ENCODE results near the gene SAP30L.

Gene SAP30L

DNA sequence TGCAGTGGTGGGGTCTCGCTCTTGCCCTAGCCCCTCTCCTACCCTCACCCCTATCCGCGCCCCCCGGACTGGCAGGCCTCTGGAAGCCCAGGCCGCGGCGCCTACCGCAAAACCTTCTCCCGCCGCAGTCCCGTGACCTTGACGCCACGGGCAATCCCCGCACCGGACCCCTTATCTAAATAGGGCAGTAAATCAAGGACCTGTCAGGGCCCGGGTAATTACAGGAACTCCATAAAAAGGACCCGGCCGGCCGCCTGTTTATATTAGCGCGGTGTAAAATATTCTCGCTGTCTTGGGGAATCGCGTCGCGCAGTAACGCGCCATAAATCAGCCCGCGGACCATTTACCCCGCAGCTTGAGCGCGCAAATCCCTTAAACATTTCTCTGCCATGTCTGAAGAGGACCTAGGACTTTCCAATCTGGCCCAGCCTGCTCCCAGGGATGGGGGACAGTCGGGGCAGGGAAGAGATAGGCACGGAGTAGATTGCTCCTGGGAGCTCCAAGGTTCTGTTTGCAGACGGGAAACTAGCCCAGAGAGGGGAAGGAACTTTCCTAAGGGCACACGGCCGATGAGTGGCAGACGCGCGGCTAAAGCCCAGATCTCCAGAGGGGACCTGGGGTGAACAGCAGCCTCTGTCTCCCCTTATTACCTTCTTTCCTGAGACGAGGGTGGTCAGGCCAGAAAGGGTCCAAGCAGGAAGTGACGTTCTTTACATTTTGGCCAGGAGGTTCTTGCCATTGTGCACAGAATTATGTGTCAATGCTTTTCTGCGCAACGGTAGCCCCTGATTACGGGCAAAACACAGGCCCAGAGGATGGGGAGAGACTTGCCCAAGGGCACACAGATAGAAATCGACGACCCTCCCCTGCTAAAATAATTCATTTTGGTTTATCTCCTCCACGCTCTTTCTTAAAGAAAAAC is 37.0 kb downstream of the SAP30L start:
- no peak for DNase-seq

DNA sequence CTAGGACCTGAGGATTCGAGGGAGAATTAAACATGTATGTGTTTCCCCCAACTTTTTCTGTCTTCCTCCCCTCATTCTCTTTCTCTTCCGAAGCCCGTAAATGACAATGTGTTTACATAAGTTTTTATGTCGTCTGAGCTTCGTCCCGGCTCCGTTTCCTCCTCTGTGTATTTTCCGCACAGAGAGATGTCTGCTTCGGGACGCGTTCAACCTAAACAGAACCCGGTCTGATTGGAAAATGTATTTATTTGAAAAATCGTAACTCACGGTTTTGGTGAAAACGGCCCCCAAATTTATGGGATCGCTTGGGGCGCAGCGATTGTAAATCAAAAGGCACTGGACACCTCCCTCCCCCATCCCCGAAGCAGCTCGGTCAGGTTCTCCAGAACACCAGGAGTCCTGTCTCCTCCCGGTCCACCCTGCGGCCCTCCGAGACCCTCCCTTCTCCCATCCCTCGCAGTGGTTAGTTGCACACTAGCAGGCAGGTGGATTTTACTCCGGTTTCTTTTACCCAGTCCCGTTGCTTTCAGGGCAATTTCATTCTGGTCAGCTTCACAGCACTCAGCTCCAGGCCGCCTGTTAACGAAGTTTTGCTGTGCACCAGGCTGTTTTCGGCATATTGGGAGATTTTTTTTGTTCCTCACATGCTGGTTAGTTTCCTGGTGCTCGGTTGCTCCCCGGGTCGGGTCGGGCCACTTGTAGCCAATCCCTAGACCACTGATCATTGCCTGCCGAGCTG is 38.0 kb downstream of the SAP30L start:
- DNase-seq = no peak

DNA sequence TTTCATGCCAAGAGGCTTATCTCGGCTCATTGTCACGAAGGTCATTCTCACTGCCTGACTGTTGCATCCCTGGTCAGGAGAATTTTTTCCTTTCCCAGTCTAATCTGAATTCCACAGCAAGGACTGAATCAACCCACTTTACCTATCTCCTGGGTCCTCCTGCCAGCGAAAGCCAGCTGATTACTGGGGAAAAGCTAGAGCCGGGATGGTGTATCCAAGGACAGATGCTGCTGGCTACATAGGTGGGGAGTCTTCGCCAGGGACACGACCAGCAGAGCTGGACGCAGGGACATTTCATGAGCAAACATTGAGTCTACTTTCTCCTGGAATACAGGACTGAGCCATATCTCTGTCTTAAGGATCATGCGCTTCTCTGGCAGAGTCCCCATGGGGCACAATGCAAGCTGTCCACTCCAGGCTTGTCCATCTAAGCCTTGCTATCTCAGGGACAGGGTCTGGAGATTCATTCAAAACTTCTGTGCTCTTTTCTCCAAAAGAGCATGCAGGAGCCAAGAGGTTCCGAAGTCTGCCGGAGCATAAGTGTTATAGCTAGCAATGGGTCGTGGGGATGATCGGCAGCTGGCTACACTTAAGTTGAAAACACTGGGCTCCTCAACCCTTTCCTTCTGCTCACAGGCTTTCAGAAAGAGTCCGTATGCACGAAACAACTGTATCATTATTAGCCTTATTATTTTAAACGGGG is 38.7 kb downstream of the SAP30L start:
- no peak for DNase-seq

DNA sequence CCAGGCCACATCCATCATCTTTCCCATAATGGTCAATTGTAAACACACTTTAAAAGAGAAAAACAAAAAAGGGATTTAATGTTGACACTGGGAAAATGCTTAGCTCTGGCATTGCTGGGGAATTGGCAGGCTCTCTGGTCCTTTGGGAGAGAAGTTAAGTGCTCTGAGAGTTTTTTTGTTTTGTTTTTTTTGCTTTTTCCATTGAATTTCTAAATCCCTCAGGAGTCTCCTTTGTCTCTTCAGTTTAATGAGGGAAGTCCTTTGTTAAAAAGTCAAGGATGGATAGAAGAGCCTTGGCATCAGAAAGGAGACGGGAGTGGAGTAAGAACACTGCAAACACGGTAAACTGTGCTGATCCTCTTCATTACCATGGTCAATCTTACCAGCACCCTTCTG is 39.3 kb downstream of the SAP30L start:
- no peak for DNase-seq

DNA sequence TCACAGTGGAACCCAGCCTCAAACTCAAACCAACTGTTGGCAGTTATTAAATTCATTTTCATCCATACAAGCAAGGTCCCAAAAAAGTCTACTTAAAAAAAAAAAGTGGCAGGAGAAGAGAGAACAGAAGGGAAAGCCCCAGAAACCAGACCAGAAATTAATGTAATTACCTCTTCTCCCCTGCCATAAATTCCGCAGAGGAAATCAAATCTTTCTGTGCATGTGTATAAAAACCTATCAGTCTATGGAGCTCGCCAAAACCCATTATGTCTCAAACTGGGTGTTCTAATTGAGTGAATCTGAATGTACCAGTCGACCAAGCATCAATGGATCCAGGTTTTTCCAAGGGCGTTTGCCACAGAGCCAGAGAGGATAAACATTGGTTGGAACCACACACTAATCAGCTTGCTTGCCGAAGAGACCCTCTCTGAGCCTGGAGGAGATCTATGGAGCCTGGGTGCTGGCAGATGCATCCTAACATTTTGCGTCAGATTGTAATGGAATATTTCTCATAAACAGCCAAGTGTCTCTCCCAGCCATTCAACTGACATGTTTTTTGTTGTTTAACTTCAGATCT is 40.1 kb downstream of the SAP30L start:
- DNase-seq = no peak

DNA sequence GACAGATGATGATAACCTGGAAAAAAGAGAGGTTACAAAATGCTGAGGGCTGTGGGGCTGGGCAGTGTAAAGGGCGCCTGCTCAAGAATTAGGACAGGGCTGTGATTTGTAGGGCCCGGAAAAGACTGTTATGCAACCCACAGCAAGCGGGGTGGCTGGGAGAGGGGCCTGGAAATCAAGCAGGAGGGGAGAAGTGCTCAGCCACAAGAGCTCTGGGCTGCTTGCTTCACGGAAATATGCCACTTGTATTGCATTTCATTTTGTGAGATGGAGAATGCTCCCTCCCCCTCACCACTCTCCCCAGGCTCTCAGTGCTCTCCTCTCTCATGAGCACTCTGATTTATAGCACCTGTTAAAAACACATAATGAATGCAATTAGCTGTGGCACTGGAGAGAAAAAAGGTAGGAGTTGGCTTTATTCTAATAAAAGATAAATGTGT is 40.6 kb downstream of the SAP30L start:
- no peak for DNase-seq

DNA sequence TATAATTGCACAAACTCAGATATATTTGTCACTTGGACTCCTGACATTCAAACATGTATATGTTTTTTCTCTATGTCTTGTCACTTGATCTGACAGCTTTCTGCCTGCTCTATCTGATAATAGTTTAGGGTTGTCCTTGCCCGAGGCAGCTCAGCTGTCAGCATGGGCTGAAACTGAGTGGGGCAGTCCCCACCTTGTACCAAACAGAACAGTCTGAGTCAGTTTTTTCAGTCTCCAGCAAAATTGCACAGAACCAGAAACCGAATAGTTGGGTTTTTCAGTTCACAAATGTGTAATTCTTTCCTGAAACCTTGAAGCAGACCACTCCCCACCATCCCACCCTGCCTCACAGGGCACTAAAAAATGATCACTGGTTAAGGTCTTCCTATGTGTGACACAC is 41.7 kb downstream of the SAP30L start:
- DNase-seq = peak; percentile 76

DNA sequence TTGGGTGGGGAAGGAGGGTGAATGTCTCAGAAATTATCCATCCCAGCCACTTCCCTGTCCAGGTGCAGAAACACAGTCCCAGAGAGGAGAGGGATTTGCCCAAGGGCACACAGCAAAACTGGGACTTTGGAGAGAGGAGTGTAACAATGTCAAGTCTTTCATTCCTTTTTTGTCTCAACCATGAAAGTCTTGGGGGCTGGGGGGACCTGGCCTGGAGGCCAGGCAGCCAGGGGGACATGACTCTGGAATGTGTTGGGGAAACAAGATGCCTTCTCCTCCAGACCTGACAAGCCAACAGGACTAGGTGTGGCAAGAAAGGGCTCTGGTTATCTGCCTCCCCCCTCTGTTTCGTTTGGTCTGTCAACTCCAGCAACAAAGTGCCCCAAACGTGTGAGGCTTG is 46.1 kb downstream of the SAP30L start:
- no peak for DNase-seq

DNA sequence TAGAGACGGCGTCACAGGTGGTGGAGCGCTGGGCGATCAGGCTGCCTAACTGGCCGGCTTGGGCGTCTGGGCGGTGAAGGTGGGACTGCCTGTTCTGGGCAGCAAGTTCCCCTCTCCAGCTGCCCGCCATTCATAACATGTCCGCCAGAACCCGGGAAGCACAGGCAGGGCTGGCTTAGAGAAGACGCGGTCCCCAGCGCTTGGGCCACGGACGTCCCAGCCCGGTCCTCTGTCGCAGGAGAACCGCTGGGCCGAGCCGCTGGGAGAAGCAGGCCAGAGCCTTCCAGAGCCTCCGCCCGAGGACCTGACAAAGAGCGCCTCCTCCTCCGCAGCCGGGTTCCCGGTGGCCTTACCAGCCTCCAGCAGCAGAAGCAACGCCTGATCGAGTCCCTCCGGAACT is 47.5 kb downstream of the SAP30L start:
- DNase-seq = no peak

DNA sequence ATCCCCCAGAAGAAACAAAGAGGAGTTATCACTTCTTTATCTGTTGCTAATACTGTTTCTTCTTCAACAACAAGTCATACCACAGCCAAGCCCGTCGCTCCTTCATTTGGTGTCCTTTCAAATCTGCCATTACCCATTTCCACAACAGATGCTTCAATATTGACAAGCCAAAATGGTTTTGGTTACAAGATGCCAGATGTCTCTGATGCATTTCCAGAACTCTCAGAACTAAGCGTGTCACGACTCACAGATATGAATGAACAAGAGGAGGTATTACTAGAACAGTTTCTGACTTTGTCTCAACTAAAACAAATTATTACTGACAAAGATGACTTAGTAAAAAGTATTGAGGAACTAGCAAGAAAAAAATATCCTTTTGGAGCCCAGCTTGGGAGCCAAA is 48.2 kb downstream of the SAP30L start:
- no peak for DNase-seq

DNA sequence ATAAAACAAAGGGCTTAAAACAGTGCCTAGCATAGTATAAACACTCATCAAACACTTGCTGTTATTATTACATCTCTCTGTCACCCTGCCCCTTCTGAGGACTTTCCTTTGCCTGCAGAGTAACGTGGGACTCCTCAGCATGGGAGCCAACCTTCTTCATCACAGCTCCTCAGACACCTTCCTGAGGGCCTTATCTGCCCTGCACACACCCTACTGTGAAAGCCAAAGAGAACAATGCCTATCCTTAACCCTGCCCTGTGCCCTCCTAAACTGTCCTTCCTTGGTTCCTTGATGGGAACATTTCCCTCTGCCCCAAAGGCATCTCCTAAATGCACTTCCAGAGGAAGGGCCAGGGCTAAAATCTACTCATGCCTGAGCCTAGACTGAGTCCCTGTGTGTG is 52.8 kb downstream of the SAP30L start:
- no peak for DNase-seq

DNA sequence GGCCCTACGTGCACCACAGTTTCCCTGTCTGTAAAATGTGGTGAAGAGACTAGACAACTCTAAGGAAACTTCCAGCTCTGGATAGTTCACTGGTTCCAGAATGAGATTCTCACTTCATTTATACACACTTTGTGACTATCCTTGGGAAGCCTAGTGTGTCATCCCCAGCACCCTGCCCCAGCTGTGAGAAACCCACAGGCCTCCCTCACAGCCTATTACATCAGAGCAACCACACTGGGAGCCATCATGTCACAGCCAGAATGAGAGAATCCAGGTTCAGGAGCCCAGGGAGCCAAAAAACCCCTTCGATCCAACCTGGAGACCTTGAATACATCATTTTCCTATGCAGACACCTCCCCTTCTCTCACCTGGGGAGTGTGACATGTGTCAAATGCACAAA is 53.2 kb downstream of the SAP30L start:
- DNase-seq = no peak

DNA sequence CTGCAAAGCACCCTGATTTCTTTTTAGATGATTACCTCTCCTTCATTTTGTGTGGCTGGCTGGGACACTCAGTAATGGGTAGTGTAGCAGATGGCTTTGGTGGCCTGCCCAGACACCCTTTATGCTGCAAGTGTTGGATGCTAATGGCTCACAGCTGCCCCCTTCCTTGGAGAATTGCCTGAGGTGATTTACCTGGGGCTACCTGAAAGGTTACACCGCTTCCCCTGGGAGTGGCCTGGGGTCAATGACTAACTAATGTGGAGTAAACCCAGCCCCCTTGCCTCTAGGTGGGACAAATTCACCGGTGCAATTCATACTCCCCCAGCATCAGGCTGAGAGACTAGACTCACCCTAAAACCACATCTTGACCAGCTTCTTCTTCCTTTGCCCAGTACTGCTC is 55.8 kb downstream of the SAP30L start:
- DNase-seq = no peak

DNA sequence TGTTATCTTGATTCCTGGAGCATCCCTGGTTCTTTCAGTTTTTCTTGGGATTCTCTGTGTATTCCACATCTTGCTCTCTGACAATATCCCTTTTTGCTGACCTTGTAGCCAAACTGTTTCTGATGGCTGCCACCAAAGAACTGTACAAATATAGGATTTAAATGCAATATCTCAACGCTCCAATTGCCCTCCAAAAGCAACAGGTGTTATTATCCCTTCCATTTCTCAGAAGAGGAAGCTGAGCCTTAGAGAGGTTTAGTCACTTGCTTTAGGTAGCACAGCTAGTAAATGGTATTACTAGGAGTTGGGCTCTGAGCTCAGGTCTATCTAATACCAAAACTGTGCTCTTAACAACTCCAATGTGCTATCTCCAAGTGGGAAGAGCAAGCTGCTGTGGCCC is 56.4 kb downstream of the SAP30L start:
- no peak for DNase-seq

DNA sequence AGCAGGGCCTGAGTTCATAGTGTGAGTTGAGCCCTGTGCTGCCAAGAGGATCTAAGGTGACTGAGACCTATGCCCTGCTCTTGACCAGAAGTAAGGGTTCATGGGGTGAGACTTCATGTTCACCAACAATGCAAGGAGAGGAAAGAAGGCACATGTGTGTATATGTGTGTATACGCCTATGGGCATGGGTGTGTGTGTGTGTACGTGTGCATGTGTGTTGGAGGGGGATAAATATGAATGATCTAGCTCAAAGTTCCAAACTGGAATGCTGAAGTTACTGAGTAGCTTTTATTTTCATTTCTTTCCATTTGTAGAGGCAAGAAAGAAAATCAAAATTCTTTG is 57.9 kb downstream of the SAP30L start:
- no peak for DNase-seq

DNA sequence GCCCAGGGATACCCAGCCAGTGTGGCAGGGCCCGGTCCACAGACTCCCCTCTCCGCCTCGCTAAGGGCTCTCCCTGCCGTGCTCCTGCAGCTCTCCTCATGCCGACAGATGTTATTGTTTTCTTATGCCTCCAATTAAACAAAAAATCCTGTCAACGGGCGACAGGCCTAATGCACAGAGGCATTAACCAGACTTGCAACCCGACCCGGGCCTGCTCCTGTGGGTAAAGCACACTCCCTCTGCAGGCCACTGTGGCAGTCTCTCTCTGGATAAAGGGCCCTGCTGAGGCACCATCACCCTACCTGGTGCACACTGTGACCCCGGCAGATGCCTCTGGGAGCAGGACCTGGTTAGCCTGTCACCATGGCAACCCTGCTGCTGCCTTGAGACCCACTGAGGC is 59.8 kb downstream of the SAP30L start:
- no peak for DNase-seq

DNA sequence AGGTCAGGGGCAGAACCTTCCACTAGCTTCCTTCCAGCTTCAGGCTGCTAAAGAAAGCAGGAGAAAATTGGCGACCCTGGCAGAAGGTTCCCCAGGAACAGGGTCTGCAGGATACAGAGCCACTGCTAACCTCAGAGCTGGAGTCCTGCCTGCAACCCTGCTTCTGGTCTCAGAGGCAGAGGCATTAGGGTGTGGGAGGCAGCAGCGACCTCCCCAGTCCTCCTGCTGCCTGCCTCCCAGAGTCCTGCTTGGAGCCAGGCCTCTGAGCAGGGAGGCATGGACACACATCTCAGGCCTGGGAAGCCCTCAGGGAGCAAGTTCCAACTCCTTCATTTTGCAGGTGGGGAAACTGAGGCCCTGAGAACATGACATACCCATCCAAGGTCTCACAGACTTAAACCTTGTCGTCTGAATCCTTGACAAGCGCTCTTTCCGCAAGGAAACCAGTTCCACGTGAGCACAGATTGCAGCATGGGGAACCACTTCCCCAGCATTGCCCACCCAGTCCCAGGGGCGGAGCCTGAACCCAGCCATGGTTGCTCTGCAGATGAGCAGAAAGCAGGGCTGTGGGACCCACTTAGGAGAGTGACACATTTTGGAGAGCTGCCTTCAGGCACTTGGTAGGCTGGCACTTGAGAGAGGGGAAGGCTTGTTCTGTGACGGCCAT is 60.4 kb downstream of the SAP30L start:
- DNase-seq = no peak

DNA sequence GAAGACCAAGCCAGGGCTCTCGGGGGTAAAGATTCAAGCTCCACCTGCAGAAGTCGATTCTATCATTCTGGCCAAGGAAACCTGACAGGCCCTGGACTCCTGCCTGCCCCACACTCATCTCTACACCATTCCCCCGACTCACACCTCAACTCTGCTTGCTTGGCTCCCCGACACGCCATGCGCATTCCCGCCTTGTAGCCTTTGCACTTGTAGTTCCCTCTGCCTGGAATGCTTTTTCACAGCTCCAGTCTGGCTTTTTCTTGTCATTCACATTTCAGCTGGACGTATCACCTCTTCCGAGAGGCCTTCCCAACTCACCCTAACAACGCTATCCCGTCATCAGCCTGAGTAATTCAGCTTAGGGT is 60.9 kb downstream of the SAP30L start:
- DNase-seq = no peak

DNA sequence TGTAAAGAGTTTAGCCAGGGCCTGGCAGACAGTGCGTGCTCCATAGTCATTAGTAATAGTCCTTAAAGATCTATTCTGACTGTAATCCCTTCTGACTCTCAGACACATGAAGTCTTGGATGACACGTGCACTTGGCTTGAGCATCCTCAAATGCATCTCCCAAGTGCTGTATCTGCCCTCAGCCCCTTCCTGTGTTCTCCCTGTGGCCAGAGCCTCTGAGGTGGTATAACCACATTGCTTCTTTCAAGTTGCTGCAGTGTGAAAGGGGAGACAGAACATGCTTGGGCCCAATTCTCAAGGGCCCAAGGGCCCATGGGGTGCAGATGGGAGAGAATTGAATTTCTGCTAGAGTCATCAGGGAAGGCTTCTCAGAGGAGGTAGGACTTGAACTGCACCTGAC is 62.3 kb downstream of the SAP30L start:
- DNase-seq = no peak

DNA sequence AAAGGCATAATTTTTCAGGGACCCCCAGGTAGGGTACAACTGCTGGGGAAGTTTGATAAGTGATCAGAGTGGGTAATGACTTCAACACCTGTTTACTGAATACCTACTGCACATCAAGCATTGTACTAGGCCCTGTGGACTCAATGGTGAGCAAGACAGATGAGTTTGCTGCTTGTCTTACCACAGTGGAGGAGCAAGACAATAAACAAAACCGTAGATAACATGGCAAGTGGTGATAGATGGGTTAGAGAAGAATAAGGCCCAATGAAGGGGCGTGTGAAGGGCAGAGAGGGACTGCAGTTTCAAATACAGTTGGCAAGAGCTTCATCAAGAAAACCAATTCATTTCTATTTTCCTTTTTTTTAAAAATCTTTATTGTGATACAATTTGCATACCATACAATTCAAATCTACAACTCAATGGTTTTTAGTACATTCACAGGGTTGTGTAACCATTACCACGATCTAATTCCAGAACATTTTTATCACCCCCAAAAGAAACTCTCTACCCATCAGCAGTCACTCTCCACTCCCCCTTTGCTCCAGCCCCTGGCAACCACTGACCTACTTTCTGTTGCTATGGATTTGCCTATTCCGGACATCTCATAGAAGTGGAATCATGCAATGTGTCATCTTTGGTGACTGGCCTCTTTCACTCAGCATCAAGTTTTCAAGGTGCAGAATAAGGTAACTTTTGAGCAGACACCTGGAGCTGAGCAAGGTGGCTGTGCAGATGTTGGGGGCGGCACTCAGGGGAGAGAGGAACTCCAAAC is 64.2 kb downstream of the SAP30L start:
- DNase-seq = no peak

All from activated CD4-positive, alpha-beta T cell treated with anti-CD3 and anti-CD28 coated beads for 48 hours (primary cell).